Esophagus squamous epithelium (tissue), 4 donors: ENCODE results near the gene RGS3.

Experiments
- CTCF ChIP-seq, 6 experiments: fragments of 450-650 bp in 4 of 6; fragments of 200-600 bp in 2 of 6; sonication (generic) in 2 of 6; IDR thresholded peaks; one replicate each; pipeline ENCODE4 v1.5.1; 2016 to 2019; ENCODE audit warnings: antibody characterized with exemption in 6 of 6, mild to moderate bottlenecking in 4 of 6, moderate library complexity in 4 of 6
- POLR2A ChIP-seq, 4 donors: fragments of 450-650 bp; IDR thresholded peaks; one replicate each; pipeline ENCODE4 v1.6.1; 2017; ENCODE audit warnings: antibody characterized with exemption in 4 of 4, mild to moderate bottlenecking in 4 of 4, moderate library complexity in 3 of 4

DNA sequence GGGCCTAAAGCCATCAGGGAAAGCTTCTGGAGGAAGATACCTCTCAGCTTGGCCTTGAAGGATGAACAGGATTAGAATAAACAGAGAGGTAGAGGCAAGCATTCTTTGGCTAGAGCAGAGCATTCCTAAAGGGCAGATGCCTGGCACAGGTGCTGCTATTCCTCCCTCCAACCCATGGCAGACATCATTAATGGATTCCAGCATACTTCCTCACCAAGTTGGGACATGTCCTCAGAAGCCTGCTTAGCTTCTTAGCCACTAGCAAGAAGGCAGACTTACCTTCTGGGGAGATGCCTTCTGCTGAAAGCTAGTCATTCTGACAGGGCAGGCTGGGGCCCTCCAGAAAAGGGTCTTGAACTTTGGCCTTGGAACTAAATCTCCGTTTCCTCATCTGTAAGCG is 122.0 kb downstream of the RGS3 start:
- no peak for TF ChIP-seq CTCF (IDR thresholded peaks at IDR 0.05)
- no peak for TF ChIP-seq POLR2A (IDR thresholded peaks at IDR 0.05)
